GM12878 (cell line): ENCODE results near the gene PLPP7. TPM values are rescaled to one million over a fixed set of nuclear protein-coding genes. Genes with fewer than 3 reads are reported as not detected.

Source experiments
- ATAC-seq: fragments of 200-7000 bp; cut with Tn5 transposase; 3 replicates; pipeline ENCODE4 v1.9.1; 2020; ENCODE audit warnings: mild to moderate bottlenecking, moderate library complexity
- BruUV-seq: library from RNA; stranded (reverse); fragments of 400-500 nt; replicated peaks from 2 replicates; lab custom pipeline; 2021; lab: Mats Ljungman, UMichigan
- CTCF ChIA-PET: fragments of 300-600 bp; sonication (Branson Sonifier 250); formaldehyde crosslinking; extraction: SDS; loops from one replicate; lab custom pipeline; 2021; ENCODE audit warnings: inconsistent platforms; lab: Yijun Ruan, JAX
- POLR2A ChIA-PET: fragments of 350-600 bp; formaldehyde crosslinking; extraction: SDS; loops from one replicate; lab custom pipeline; 2021; ENCODE audit warnings: inconsistent platforms; lab: Charles Lee
- RAD21 ChIA-PET: fragments of 300-600 bp; sonication (Branson Sonifier 250); formaldehyde crosslinking; loops from one replicate; lab custom pipeline; 2023; ENCODE audit warnings: antibody characterized with exemption; ENCODE audit not compliant: unreplicated experiment; lab: Charles Lee
- SMC1A ChIA-PET: fragments of 300-600 bp; sonication (Branson Sonifier 250); formaldehyde crosslinking; loops from one replicate; lab custom pipeline; 2023; ENCODE audit not compliant: unreplicated experiment, uncharacterized antibody; lab: Charles Lee
- DNase-seq: peaks from one replicate; pipeline ENCODE4 v3.0.0-alpha.2; 2011; ENCODE audit warnings: low read depth, low spot score
- FAIRE-seq: peaks from 3 replicates; lab custom pipeline; 2011; peaks lifted over from hg19 to GRCh38; lab: Jason Lieb, UNC
- H2AFZ ChIP-seq: 2 replicates; pipeline ENCODE4 v1.6.0; 2011; ENCODE audit warnings: low read depth, low read length, control low read depth; ENCODE audit not compliant: control insufficient read depth
- H3K27ac ChIP-seq: 2 replicates; pipeline ENCODE4 v1.5.1; 2011; ENCODE audit warnings: control low read depth; ENCODE audit not compliant: control insufficient read depth, insufficient read depth
- H3K27me3 ChIP-seq, 2 experiments: replicated peaks in 1 of 2; 2 replicates each; pipeline versions ENCODE4 v1.6.0 to v1.6.1; 2011; ENCODE audit warnings: low read length in 1 of 2; ENCODE audit not compliant: control insufficient read depth in 2 of 2, insufficient read depth in 2 of 2
- H3K36me3 ChIP-seq, 2 experiments: 2 replicates each; pipeline ENCODE4 v1.5.1; 2011; ENCODE audit warnings: low read length in 1 of 2; ENCODE audit not compliant: control insufficient read depth in 2 of 2, insufficient read depth in 2 of 2
- H3K4me1 ChIP-seq: 2 replicates; pipeline ENCODE4 v1.6.1; 2011; ENCODE audit warnings: mild to moderate bottlenecking, low read length, moderate library complexity, mixed read lengths; ENCODE audit not compliant: control insufficient read depth, insufficient read depth
- H3K4me2 ChIP-seq: 2 replicates; pipeline ENCODE4 v1.6.0; 2011; ENCODE audit warnings: control low read depth; ENCODE audit not compliant: control insufficient read depth, insufficient read depth
- H3K4me3 ChIP-seq: fragments of 200-600 bp; sonication (generic); 2 replicates; pipeline ENCODE4 v1.5.1; 2016
- H3K79me2 ChIP-seq: 2 replicates; pipeline ENCODE4 v1.6.0; 2011; ENCODE audit warnings: low read length; ENCODE audit not compliant: control insufficient read depth, insufficient read depth
- H3K9ac ChIP-seq: 2 replicates; pipeline ENCODE4 v1.8.0; 2011; ENCODE audit warnings: low read length, control low read depth, mixed read lengths; ENCODE audit not compliant: control insufficient read depth, insufficient read depth
- H3K9me3 ChIP-seq: replicated peaks from 3 replicates; pipeline ENCODE4 v1.5.1; 2011; ENCODE audit warnings: mild to moderate bottlenecking, low read length; ENCODE audit not compliant: control insufficient read depth, insufficient read depth
- H4K20me1 ChIP-seq: 2 replicates; pipeline ENCODE4 v1.6.0; 2011; ENCODE audit not compliant: control insufficient read depth, insufficient read depth
- ATF3 ChIP-seq: IDR thresholded peaks from 2 replicates; pipeline ENCODE4 v1.6.1; 2011; ENCODE audit warnings: low read depth, mild to moderate bottlenecking, low read length, moderate library complexity, borderline replicate concordance; ENCODE audit errors: extremely low read depth
- CREB1 ChIP-seq: IDR thresholded peaks from 2 replicates; pipeline ENCODE4 v1.6.1; 2012; ENCODE audit warnings: low read depth, mild to moderate bottlenecking, inconsistent platforms
- HDAC6 ChIP-seq: fragments of 200-600 bp; sonication (generic); IDR thresholded peaks from one replicate; pipeline ENCODE4 v1.8.0; 2017; ENCODE audit warnings: antibody characterized with exemption; ENCODE audit not compliant: unreplicated experiment
- HSF1 ChIP-seq: fragments of 150-350 bp; IDR thresholded peaks from 2 replicates; pipeline ENCODE4 v1.6.1; 2014; ENCODE audit warnings: mild to moderate bottlenecking, low read depth, low read length
- NR2F1 ChIP-seq: fragments of 450-650 bp; conservative IDR thresholded peaks from 2 replicates; pipeline ENCODE4 v1.6.1; 2017; ENCODE audit warnings: mild to moderate bottlenecking
- SMAD5 ChIP-seq: IDR thresholded peaks from 2 replicates; pipeline ENCODE4 v1.6.1; 2016; ENCODE audit warnings: antibody characterized with exemption, low read depth
- TBL1XR1 ChIP-seq: IDR thresholded peaks from 2 replicates; pipeline ENCODE4 v1.6.1; 2012; ENCODE audit warnings: low read depth, low read length, improper control_type of control experiment
- WGBS: methylation state at CpG from one replicate; pipeline ENCODE4 v1.1.6; 2016; ENCODE audit warnings: low lambda C conversion rate; ENCODE audit not compliant: insufficient replicate concordance, insufficient coverage; ENCODE audit errors: missing lambda C conversion rate; 5-methylcytosine and 5-hydroxymethylcytosine counted together
- in situ Hi-C: fragments of 300-500 bp; cut with MboI; formaldehyde crosslinking; loops from 9 replicates; pipeline ENCODE4 v1.14.3; 2018; ENCODE audit warnings: mixed read lengths
- intact Hi-C: fragments of 100-400 bp; cut with micrococcal nuclease; formaldehyde crosslinking; loops from one replicate; pipeline ENCODE4 v1.14.2; 2022; ENCODE audit not compliant: unreplicated experiment
- polyA plus RNA-seq, 11 experiments: library from polyadenylated mRNA; depleted of rRNA in 4 of 11; unstranded in 6 of 11; stranded (reverse) in 5 of 11; fragments of >200 nt; fragmentation: Nextera tagmentation in 4 of 11; fragmentation: Illumina TruSeq in 1 of 11; extraction: Ambion mirVana in 4 of 11; extraction: Trizol in 1 of 11; gene quantifications; 1 replicate in 1 of 11; 2 replicates in 10 of 11; pipeline versions ENCODE4 v1.2.1 to v1.2.3, GENCODE V29; 2011 to 2016; ENCODE audit warnings: inconsistent platforms in 2 of 11, missing spikeins in 2 of 11, low read depth in 1 of 11
- total RNA-seq, 4 experiments: library from RNA; depleted of rRNA in 3 of 4; stranded (reverse); fragments of >200 nt in 3 of 4; fragmentation: Illumina TruSeq in 1 of 4; extraction: Trizol in 1 of 4; gene quantifications; 2 replicates each; pipeline versions ENCODE4 v1.2.1 to v1.2.3, GENCODE V29; 2013 to 2021
- TF ChIP-seq, protein P1 (sequence below): fragments of 150-350 bp; IDR thresholded peaks from 2 replicates; pipeline ENCODE4 v1.6.1; 2016; ENCODE audit warnings: low read depth, low read length

PLPP7 gene
- total and polyA plus RNA-seq, 10 of the 15 experiments (the other 5 are each of a cell fraction or from before 2014, with no cell fraction given) = 0.05 to 1.0 (median 0.40) TPM; not detected in 3

- no peaks in the 10 kb centered on the region for H3K9me3 ChIP-seq
- ChIA-PET POLR2A (no interaction called here), RAD21 (no interaction called here), SMC1A (no interaction called here), CTCF (no interaction called here)
- no peak for FAIRE-seq
- H3K79me2 ChIP-seq = no peaks in the 10 kb centered on the region
- no peak overlapping the region for H3K4me3 ChIP-seq
- H3K4me2 ChIP-seq = no peak overlapping the region
- no peak overlapping the region for H3K27ac ChIP-seq
- no peak for DNase-seq
- H3K36me3 ChIP-seq = no peaks in the 10 kb centered on the region
- H3K4me1 ChIP-seq = no peaks in the 10 kb centered on the region
- H4K20me1 ChIP-seq = no peaks in the 10 kb centered on the region
- intact Hi-C loops = no loop called here
- TF ChIP-seq CREB1 (no peak), TBL1XR1 (no peak), HSF1 (no peak), NR2F1 (no peak), SMAD5 (no peak), HDAC6 (no peak), ATF3 (no peak)
- TF ChIP-seq, protein P1, sequence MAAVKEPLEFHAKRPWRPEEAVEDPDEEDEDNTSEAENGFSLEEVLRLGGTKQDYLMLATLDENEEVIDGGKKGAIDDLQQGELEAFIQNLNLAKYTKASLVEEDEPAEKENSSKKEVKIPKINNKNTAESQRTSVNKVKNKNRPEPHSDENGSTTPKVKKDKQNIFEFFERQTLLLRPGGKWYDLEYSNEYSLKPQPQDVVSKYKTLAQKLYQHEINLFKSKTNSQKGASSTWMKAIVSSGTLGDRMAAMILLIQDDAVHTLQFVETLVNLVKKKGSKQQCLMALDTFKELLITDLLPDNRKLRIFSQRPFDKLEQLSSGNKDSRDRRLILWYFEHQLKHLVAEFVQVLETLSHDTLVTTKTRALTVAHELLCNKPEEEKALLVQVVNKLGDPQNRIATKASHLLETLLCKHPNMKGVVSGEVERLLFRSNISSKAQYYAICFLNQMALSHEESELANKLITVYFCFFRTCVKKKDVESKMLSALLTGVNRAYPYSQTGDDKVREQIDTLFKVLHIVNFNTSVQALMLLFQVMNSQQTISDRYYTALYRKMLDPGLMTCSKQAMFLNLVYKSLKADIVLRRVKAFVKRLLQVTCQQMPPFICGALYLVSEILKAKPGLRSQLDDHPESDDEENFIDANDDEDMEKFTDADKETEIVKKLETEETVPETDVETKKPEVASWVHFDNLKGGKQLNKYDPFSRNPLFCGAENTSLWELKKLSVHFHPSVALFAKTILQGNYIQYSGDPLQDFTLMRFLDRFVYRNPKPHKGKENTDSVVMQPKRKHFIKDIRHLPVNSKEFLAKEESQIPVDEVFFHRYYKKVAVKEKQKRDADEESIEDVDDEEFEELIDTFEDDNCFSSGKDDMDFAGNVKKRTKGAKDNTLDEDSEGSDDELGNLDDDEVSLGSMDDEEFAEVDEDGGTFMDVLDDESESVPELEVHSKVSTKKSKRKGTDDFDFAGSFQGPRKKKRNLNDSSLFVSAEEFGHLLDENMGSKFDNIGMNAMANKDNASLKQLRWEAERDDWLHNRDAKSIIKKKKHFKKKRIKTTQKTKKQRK = no peak
- H3K27me3 ChIP-seq = no peaks in the 10 kb centered on the region; a peak in 2 of 4 replicates
- 74% methylated on average over 12 of the region's 12 CpGs for WGBS
- no peak for ATAC-seq
- no peak overlapping the region for H3K9ac ChIP-seq
- H2AFZ ChIP-seq = no peak overlapping the region
- BruUV-seq = no TSS peak
- in situ Hi-C loops = no loop called here
These were observed 30.0 kb downstream of the PLPP7 start for GRCh38 chr9:131319486-131319885.
